CD4-positive, alpha-beta T cell treated with Interleukin-21 for 1 hour (primary cell): ENCODE results near the gene EEF1AKMT2.

ENCODE experiments used
- DNase-seq: peaks from one replicate; pipeline ENCODE4 v3.0.0-alpha.2; 2020

The EEF1AKMT2 gene

GRCh38 chr10:124736491-124737136 lies 55.1 kb downstream of the EEF1AKMT2 start:
- DNase-seq, result no peak

DNA sequence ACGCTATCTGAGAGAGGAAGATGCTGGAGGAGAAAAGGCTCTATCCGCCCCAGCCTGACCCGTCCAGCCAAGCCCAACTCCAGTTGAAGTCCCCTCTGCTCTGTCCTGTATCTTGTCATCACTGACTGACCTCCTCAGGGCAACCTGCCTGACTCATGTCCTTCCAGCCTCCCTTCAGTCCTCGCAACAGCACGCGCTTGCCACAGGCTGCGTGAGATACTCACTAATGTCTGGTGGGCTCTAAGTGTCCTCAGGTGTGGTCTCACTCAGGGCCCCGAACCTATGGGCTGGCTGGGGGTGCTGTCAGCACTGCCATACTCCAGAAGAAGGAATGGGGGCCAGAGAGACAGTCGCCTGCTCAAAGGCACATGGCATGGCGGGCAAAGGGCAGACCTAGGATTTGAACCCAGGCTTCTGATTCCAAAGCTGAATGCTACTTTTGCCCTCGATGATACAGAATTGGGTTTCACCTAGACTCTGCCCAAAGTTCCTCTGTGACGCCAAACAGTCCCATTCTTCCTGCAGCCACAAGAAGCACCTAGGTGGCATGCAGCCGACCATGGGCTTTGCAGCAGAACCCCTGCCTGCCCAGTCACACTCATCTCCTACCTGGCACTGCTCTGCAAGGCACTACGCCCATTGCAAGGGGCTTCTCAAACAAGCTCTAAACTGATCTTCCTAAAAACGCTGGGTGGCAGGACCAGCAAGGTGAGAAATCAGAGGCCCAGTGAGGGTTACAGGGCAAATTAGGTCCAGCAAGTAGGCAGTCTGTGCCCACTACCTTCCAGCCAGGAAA lies 56.0 kb downstream of the EEF1AKMT2 start:
- no peak for DNase-seq

GRCh38 chr10:124734311-124735166 lies 57.1 kb downstream of the EEF1AKMT2 start:
- no peak for DNase-seq

GRCh38 chr10:124733571-124734245 lies 58.0 kb downstream of the EEF1AKMT2 start:
- DNase-seq, result no peak

DNA sequence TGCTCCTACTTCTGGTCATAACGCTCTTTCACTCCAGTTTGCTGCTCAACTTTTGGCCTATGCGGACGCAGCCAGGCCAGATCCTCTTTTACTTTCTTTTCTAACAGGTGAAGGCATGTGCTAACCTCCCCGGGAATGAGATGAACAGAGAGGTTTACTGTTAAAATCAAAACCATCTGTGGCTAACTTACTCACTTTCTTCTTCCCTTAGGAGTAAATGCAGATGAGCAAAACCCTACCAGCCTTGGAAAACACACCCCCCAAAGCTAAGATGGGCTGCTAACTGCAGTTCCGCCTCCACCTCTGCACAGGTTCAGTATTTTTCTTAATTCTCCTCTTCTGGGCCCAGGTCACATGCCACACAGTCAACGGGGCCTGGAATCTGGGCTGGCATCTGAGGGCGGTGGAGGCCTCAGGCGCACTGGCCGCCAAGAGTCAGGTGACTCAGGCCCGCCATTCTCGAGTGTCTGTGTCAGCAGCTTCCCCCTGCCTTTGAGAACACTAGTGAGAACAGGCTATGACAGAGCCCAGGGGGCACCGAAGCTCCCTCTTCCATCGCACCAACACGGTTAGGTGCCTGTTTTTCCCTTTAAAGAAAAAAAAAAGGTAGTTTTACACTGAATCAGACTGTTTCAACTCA lies 58.6 kb downstream of the EEF1AKMT2 start:
- DNase-seq, result peak; percentile 58

DNA sequence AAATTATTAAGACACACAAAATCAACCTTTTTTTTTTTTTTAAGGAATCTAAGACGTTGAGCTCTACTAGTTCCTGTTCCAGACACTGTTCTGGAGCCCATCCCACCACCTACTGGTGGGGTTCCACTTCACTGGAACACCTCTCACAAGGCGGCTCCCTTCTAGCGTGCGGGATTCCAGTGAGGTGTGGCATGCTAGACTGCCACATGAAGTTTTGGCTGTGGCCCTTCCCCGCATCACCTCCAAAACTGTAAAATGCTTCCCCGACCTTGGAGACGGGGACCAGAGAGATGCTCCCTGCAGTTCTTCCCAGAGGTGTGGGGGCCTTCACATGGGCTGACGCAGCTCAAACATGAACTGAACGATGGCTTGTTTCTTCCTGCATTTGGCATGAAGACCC lies 60.1 kb downstream of the EEF1AKMT2 start:
- no peak for DNase-seq

GRCh38 chr10:124730790-124731189 lies 60.9 kb downstream of the EEF1AKMT2 start:
- DNase-seq, result no peak

DNA sequence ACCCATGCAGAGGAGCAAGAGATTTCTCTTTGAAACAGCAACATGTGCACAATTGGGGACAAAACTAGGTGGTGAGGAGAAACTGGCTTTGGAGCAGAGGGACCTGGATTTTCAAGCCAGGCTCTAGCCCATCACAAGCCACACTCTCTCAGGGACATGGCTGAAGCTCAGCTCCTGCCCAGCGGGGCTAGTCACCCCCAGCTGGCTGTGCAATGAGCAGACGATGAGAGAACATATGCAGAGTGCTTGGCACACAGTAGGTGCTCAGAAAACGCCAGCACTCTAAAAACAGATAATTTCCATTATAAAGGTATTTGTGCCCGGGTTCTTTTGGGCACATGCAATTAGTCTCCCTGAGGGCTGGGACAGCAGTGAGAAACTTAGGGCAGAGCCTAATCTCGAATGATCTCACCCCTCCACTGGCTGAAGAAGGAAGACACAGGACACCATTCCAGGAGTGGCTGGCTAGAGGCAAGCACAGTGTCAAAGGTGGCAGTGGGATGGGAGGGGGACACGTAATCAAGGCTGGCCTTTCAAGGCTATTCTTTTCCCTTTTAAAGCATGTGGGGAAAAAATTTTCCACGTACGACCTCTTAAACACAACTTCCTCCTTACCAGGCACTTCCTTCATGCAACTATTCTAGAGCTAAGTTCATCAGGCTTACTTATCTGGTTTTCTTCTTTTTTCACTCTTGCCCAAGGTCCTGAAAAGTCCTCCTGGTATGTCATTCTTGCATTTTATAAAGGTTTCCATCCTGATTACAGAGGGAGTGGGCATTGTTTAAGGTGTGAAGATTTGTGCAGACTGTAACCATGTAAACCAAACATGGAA lies 62.6 kb downstream of the EEF1AKMT2 start:
- DNase-seq, result no peak

DNA sequence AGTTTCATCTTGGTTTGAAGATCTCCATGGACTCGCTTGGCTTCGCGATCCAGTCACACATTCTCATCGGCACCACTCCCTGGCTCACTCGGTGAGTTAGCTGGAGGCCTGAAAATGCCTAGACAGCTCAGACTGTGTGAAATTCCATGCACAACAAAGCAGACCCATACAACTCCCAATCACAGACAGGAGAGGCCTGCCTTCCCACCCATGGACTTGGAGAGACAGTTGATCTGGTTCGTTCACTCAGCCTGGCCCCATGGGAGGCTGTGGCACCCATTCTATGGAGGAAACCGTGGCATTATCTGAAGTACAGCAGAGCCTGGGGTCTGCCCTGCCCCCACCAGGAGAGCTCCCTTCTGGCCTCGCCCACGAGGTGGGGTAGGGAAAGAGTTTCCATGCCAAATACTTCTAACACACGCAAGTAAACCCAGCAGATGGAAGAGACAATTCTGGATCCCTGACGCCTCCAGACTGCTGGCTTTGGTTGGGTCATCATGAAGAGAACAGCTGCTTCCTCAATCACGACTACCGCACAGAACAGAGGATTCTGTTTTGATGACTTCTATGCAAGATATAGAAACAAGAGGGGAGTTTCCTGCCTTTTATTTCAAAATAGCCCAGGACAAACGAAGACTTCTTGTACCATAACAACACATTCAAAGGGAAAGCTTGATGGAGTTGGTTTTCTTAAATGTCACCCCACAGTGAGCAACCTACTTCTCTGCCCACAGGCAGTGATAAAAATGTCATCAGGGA lies 63.4 kb downstream of the EEF1AKMT2 start:
- no peak for DNase-seq

- no peak for DNase-seq
Observed at GRCh38 chr10:124727361-124727960, 64.2 kb downstream of the EEF1AKMT2 start.

- DNase-seq, result no peak
Observed at GRCh38 chr10:124725791-124726190, 65.9 kb downstream of the EEF1AKMT2 start.

- no peak for DNase-seq
Observed at GRCh38 chr10:124725171-124725631, 66.5 kb downstream of the EEF1AKMT2 start.

DNA sequence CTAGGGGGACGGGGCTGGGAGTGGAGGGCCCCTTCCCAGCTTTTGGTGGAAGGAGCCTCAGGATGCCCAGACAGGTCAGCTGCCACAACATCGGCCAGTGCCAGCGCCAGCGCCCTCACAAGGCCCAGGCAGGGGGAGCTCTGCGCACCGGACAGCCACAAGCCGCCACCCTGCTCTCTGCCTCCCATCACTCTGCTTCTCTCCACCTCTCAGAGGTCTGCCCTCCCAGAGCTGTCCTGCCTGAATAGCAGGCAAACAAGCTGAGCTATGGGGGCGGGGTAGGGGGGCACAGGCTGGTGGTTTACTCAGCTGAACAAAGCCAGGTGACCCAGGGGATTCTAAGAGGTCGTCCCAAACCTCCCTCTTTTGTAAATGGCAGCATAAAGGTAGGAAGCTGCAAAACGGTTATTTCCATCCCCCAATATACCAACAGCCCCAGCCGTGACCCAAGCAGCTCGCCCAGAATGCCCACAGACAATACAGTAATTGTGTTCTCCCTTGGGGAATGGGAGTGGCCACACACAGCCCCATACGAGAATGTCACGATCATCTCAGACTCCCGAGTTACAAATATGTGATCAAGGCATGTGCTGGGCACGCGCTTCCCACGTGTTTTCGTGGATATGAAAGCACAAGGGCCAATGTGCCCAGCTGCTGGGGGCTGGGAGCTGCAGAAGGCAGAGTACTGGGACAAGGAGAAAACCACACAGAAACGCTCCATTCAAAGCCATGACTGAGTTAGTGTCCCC lies 67.2 kb downstream of the EEF1AKMT2 start:
- no peak for DNase-seq

DNA sequence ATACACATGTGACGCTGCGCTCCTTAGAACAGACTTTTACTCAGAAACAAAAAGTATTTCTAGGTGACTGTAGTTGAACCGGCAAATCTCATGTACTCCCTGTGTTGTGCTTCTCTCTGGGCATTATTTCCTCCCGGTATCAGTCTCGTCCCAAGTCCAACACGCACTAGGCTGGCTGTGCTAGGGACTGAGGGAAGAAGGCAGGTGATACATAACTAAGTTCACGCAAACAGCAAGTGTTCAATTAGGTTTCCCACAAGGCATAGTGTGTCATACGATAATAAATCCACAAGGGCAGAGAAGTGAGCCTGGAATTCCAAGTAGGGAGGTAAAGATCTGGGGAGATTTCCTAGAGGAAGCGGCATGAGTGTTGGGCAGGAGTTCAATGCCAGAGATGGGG lies 67.9 kb downstream of the EEF1AKMT2 start:
- DNase-seq, result no peak

DNA sequence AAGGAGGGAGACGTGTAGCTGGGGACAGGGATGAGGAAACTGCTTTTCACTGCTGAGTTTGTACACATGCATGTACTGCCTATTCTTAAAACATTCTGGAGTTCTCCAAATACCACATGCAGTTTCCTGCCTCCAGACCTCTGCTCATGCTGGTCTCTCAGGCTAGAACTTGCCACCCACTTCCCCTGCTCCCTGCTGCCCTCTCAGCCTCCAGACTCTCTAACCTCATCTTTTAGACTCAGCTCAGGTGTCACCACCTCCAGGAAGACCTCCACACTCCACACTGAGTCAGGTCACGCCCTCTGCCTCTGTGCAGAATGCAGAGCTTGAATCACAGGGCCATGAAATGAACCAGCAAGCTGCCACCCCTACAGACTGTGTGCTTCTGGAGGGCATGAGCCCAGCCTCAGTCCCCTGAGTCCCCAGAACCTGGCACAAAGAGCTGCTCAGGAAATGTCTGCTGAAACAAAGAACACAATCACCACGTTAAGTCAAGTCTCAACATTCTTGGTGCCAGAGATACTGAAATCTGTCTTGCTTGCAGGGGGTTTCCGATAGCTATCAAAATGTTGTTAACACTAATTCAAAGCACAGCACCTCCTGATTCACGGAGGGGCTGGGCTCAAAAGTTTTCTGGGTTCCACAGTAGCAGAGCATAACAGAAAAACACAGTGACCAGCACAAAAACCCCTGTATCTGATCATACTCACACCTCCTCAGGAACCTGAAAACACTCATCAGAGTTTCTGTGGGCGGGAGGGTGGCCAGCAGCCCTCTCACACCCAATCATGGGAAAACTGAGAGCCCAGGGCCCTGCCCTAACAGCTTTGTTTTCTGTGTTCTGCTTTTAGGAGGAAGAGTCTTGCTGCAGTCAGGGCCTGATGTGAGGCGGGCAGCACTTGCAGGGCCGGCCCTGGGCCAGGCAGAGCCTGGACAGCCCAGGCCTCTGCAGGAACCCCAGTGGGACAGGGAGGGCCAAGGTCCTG lies 68.6 kb downstream of the EEF1AKMT2 start:
- DNase-seq, result peak; percentile 71

DNA sequence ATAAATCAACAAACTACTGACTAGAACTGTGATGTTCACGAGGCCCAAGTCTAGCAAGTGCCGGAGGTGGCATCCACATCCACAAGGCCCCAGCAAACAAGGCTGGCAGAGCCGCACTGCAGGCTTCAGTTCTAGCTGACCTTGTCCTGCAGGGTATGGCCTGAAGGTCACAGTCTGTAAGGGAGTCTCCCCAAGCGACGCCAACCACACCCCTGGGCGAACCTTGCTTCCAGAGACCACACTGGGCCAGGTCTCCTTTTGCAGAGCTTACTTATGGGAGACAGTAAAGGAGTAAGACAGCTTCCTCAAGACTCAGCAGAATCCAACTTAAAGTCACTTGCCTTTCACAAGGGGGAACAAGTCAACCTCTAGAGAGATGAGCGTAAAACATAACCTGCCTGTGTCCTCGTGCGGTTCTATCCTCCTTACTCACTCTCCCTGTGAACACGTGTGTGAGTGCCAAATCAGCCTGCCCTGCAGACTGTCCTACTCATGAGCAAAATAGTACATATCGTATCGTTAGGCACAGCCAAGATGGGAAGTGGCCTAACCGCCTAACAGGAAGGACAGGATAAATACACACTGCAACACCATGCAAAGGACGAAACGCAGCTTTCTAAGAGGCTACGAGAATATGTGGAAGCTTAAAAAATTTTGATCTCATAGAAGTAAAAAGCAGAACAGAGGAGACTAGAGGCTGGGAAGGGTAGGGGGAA lies 70.2 kb downstream of the EEF1AKMT2 start:
- DNase-seq, result no peak

DNA sequence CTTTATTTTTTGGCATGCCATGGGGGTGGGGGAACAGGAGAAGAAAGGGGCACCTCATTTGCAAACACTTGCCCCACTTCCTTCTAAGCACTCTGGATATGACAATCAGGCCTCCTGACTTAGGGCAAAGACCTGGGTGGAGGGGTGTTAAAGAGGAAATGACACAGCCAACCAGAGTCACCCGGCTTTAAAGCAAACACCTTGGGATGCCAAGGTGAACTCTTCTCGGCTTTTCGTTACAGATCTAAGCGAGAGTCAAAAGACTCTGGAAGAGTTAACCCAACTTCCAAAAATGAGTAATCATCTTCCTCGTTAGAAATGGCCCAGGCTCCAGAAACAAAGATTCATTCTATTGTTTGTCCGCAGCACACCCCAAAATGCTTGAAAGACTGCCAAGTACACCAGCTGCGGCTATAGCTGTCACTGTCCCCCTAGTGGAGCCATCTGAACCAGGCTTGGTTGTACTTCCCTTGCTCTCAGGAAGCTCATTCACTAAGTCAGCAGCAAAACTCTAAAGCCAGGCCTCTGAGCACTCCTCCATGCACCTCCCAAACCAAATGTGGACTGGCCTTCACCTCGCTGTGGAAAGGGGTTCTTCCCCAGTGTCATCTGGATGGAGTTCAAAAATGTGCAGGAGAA lies 72.4 kb downstream of the EEF1AKMT2 start:
- DNase-seq, result peak; percentile 83
